COLO829 (cell line): ENCODE measurements around the gene NDFIP1.

Source experiments
- DNase-seq: peaks from one replicate; pipeline ENCODE4 v3.0.0; 2012; ENCODE audit warnings: low spot score

NDFIP1 gene

DNA sequence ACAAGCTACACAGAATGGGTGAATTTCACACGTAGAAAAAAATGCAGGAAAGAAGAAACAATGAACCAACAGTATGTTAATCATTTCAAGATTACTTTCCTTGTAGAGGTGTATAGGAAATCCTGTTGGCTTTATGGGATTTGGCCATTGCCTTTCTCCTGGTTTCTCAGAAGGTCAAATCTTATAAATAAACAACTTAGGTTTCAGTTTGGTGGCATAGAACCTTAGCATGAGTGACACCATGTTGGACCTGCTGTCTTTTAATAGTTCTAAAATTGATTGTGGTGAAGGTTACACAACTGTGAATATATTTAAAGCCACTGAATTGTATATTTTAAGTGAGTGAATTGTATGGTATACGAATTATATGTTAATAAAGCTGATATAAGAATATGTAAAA lies 16.7 kb upstream of the NDFIP1 start:
- DNase-seq = no peak

DNA sequence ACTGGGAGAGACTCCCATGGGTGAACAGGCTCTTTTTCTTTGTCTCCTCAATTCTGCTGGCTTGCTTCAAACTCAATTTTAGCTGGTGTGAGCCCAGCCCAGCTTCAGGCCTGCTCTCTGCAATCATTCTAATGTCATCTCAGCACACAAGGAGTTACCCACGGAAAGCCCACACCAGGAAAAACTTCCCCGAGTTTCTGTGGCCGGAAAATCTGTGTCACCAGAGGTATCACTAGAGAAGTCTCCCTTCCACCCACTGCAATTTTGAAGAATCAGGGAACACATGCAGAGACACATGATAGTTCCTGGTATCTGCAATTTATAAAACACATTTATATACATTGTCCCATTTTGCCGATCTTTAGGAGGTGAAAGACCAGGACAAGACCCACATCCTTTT lies 13.5 kb upstream of the NDFIP1 start:
- DNase-seq = no peak

DNA sequence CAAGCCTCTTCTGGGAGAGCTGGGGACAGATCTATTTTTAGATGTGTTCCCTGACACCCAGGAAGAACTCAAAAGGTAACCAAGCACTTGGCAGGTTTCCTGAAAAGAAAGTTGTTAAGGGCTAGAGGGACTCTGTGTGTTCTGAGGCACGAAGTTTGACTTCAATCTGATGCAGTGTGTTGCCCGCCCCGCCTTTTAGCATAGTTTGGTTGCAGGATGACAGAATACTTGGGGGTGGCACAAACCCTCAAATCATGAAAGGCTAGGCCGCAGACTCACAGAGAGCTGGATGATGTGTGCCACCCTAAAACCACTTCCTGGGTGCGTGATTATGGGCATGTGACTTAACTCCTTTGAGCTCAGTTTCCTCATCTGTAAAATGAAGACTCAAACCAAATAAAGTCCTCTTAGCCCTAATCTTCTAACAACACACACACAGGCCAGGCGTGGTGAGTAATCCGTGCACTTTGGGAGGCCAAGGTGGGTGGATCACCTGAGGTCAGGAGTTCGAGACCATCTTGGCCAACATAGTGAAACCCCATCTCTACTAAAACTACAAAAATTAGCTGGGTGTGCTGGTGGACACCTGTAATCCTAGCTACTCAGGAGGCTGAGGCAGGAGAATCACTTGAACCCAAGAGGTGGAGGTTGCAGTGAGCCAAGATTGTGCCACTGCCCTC lies 12.8 kb upstream of the NDFIP1 start:
- no peak for DNase-seq

DNA sequence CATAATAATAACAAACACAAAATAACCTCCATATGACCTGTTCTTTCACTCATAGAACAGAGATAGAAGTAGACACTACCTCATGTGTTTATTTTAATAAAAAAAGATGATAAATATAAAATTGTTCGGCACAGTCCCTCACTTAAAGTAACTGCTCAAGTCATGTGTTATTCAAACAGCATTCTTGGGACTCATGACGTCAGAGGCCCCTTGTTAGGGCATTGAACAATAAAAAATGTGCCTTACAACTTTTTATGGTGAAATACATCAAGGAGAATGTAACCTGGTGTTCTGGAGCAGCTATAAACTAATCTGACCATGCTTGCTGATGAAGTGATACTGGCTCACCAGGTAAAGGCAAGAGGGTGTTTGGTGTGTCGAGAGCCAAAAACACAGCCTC lies 12.2 kb upstream of the NDFIP1 start:
- no peak for DNase-seq

DNA sequence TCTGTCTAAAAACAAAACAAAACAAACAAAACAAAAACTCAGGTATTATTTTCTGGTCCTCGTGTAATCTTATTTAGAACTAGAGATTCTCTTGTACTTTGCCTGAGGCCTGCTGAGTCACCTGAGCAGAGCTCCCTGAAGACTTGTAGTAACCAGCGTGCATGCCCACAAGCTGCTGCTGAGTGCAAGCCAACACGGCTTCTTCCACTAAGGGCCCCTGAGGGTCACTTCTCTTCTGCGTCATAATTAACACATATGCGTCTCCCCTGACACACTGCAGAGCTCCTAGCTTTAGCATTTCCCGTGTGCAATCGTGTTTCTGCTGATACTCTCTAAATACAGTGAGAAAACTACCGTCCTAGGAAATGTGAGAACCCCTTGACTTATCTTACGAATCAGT lies 10.9 kb upstream of the NDFIP1 start:
- DNase-seq = no peak

DNA sequence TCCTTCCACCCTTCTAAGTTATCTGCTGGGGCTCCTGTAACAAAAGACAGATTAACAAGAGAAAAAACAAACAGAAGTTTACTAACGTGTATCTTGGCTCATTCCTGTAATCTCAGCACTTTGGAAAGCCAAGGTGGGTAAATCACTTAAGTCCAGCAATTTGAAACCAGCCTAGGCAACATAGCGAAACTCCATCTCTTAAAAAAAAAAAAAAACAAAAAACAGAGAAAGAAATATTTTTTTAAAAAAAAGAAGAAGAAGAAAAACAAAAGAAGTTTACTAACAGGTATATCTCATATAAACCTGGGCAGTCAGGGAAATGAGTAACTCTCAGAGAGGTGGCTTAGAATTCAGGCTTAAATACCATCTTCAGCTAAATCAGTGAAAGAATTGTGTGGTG lies 10.3 kb upstream of the NDFIP1 start:
- no peak for DNase-seq

DNA sequence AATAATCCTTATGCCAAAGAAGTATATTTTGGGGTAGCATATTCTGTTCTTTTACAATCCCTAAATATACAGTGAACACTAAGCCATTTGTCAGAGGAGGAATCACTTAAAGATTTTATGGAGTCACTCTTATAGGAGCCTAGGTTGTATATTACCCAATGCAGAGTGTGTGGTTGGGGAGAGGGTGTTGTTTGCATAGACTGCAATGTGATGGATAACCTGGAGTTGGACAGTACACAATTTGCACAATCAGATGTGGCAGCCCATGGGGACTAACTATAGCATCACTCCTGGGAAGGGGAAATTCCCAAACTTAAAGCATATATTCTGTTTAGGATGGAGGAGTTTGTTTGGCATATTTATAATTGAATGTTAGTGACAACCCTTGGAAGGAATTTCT lies 9.6 kb upstream of the NDFIP1 start:
- DNase-seq = no peak

DNA sequence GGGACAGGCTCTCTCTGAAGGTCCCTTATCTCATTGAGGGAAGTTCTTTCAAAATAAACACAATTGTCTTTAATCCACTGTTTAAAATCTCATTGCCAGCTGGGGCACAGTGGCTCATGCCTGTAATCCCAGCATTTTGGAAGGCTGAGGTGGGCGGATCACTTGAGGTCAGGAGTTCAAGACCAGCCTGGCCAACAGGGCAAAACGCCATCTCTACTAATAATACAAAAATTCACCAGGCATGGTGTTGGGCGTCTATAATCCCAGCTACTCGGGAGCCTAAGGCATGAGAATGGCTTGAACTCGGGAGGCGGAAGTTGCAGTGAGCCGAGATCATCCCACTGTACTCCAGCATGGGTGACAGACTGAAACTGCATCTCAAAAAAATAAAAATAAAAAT lies 8.3 kb upstream of the NDFIP1 start:
- no peak for DNase-seq

DNA sequence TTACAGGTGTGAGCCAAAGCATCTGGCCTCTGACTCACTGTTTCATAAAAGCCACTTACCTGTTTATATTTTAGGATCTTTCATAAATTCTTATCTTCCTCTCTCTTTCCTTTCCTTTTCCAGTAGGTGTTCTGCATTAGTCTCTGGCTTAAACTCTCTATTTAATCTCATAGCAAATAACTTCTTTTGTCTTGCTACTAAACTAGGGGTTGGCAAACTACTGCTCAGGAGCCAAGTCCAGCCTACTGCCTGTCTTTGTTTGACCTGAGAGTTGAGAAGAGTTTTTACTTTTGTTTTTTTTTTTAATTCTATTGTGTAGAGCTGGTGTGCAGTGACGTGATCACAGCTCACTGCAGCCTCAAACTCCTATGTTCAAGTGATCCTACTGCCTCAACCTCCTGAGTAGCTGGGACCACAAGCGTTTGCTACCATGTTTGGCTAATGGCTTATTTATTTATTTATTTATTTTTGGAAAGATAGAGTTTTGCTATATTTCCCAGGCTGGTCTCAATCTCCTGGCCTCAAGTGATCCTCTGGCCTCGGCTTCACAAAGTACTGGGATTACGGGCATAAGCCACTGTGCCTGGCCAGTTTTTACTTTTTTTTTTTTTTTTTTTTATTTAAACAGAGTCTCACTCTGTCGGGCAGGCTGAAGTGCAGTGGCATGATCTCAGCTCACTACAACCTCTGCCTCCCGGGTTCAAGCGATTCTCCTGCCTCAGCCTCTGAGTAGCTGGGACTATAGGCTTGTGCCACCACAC lies 5.4 kb upstream of the NDFIP1 start:
- DNase-seq = no peak

DNA sequence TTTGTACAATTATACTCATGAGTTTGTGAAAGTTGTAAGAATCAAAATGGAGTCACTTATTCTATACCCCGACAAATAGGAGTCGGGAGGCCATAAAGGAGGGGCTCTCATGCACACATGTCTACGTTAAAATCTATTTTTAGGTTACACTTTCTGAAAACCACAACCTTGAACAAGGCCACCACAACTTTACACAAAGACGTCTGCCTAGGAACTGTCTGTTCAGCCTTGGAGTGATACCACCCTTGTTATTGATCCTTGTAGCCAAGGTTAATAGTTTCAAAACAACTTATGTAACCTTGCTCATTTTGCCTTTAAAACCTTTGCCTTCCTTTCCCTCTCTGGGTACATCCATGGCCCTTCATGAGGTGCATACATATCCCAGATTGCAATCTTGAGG lies 4.1 kb upstream of the NDFIP1 start:
- no peak for DNase-seq

DNA sequence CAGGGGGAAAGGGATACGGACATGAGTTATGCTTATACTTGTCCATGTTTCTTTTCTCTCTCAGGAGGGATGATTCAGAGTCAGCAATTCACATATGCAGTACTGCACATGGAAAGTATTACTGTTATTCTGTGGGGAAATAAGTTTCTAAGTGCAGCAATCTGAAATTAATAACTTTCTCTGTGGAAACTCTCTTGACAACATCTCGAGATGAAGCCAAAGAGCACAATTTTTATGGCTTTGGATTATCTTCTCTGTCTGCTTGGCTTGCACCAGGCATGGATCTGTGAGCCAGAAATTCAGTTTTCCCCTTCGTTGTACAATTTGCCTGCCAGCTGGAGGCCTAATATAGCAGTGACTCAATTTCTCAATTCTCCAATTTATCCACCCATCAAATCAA lies 2.5 kb upstream of the NDFIP1 start:
- no peak for DNase-seq

DNA sequence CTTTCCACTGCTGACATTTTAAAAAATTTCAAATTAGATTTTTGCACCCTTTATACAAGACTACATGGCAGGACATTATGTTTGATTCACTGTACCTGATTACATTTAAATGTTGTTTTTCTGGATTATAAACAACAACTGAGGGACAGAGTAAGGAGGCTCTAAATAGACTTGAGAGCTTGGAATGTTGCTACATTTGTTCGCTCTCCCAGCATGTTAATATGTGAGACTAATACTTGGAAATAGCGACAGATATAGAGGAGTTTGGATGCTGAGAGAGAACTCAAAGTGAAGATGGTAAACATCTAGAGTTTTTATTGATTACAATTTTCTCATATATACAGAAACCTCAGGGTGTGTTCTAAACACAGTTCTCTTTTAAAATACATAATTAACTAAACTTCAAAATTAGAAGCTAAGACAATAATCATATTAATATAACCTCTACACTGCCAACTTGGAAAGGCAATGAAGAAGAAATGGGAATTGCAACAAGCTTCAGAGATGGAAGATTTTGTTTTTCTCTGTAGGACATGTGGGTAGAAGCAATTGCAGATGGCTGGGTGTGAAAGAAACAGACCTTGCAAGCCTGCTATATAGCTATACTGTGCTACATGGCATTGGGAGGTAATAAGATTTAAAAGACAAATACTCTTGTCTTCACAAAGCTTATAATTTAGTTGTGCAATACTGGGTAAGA lies 1.4 kb upstream of the NDFIP1 start:
- no peak for DNase-seq

DNA sequence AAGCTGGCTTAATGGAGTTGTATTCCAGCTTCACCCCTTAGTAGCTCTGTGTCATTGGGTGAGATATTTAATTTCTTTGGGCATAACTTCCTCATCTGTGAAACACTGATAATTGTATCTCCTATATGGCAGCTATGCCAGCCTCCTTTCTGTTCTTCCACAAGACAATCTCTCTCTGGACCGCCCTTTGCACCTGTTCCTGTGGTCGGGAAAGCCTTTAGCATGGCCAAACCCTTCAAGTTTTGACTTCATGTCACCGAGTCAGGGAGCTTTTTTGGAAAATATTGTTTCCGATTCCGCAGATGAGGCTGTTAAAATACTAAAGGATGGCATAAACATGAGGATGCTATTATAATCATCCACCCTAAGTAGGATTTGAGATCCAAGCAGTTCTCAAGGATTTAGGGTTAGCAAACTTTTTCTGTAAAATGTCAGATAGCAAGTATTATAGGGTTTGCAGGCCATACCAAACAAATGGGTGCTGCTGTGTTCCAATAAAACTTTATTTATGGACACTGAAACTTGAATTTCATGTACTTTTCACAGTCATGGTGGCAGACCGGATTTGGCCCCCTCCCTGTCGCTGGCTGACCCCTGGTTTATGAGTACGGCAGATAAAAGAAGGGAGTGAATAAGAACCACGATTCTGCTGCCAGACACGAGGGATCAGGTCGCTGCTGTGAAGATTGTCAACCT lies 695 bp upstream of the NDFIP1 start:
- no peak for DNase-seq

DNA sequence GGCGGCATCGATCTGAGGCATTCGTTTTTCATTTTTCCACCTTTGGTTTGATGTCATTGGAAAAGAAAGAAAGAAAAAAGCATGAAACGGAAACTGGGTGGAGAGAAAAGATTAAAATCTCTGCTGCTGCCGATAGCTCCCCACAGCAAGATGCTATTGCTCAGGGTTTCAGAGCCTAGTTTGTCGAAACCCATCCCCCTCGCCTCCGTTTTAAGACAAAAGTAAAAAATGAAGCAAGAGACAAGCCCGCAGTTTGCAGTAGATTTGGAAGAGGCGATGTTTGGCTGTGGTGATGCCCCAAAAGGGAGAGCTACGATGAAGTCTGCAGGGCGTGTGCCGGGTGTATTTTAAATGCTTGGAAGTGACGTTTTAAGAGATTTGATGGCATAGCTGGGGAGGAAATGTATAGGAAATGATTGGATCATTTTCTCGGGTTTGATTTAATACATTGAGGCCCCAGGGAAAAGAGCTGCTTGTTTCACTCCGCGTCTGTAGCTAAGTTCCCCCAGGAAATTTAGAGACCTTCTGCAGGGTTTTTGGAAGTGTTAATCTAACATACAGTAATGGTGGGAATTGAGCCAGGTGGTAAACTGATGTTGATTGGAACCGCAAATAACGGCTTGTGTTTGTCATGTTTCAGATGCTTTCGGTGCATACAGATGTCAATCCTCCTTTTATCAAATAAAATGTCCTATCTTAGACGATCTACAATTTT lies 909 bp downstream of the NDFIP1 start:
- no peak for DNase-seq

DNA sequence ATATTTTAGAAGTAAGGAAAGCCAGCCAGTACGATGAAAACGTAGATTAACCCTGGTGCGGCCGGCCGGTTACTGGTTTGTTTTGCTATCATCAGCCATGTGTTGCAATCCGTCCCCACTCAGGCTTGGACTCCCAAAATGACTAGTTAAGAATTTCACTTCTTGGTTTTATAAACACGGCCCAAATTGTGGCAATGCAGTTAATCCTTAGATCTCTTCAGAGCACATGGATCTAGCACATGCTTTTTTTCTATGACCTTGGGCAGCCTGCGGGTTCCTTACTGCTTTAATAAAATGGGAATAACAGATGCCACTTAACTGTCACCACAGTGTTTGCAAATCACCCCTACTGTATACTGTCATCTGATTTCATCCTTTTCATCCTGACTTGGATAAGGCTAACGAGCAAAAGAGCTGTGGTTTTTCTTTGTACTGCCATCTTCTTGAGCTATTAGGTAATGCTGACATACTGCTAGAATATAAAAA lies 1.5 kb downstream of the NDFIP1 start:
- DNase-seq = no peak

DNA sequence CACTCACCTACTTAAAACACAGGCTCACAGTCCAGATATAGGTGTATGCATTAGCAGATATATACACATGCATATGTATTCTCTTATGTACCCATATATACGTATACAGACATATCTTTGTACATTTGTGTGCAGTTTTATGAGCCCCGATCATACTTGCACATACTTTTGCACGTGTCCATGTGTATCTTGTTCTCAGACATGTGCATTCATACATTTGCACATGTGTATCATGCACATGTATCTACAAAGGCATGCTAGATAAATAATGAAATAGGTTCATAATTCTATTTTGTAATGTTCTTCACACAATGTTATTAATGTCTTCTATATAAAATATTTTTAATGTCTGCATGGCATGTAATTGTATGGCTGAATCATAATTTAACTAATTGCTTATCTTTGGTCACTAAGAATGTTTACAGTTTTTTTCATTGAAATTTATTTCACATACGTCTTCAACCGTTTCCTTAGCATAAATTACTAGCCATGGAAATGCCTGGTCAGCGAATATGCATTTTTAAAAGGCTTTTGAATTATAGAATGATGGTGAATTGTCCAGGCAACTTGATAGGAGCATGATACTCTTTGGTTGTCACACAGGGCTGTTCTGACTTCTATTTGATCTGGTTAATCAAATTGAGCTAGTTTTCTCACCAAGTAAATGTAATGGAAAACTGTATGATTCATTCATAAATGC lies 2.6 kb downstream of the NDFIP1 start:
- DNase-seq = no peak

DNA sequence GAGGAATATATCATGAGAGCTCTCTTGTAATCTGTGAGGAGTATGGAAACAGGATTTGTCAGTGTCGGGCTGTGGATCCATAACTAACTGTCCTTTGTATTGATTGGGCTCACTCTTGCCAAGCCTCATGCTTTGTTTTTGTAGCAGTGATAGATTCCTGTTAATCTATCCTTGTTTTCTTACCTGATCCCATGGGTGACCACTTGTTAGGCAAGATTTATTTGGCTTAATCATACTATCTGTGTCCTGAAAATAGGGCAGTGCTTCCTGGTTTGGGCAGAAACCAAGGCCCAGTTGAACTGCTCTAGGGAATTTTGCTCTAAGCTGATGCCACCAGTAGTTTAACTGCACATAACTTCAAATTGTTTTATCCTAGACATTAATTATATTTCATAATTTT lies 6.1 kb downstream of the NDFIP1 start:
- DNase-seq = no peak

DNA sequence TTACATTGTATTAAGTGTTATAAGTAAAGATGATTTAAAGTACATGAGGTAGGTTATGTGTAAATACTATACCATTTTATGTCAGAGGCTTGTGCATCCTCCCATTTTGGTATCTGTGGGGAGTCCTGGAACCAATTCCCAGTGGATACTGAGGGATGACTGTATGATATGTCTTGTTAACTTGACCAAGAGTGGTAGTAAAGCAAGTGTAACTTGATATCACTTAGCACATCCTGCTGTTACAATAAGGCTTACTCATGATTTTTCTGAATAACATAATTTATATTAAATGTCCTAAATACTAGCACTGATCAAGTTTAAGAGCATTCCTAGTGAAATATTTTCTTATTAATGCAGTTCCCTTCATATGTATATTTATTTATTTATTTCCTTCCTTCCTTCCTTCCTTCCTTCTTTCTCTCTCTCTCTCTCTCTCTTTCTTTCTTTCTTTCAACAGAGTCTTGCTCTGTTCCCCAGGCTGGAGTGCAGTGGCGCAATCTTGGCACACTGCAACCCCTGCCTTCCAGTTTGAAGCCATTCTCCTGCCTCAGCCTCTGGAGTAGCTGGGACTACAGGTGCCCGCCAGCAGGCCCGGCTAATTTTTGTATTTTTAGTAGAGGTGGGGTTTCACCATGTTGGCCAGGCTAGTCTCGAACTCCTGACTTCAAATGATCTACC lies 7.5 kb downstream of the NDFIP1 start:
- DNase-seq = no peak

DNA sequence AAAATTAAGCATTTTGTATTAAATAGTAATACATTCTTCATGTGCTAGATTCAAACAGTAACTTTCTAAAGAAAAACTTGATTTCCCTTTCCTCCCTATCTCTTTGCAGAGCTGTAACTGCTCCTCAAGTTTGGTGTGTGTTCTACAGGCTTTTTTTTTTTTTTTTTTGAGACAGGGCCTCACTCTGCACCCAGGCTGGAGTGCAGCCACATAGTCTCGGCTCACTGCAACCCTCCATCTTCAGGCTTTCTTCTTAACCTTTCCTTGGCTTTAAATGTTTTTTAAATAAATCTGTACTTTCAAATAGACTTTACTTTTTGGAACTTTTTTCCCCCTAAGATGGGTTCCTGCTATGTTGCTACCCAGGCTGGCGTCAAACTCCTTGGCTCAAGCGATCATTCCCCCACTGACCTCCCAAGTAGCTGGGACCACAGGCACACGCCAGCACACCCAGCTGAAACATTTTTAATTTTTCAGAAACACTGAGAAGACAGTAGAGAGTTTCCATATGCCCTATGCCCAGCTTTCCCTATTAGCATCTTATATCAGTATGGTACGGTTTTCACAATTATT lies 9.1 kb downstream of the NDFIP1 start:
- DNase-seq = no peak

DNA sequence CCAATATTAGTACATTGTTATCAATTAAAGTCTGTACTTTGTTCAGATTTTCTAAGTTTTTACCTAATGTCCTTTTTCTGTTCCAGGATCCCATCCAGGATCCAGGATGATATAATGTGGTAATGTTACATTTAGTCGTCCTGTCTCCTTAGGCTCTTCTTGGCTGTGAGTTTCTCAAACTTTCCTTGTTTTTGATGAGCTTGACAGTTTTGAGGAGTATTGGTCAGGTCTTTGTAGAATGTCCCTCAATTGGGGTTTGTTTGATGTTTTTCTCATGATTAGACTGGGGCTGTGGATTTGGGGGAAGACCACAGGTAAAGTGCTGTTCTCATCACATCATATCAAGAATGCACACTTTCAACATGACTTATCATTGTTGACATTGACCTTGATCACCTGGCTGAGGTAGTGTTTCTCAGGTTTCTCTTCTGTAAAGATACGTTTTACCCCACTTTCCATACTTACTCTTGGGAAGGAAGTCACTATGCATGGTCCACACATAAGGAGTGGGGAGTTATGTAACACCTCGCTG lies 9.6 kb downstream of the NDFIP1 start:
- DNase-seq = no peak
